Heart left ventricle (tissue), 16 donors: Measurements from ENCODE around the gene CBX6. TPM values are rescaled to one million over a fixed set of nuclear protein-coding genes. Genes with fewer than 3 reads are reported as not detected.

Experiments used
- ATAC-seq, 4 donors: fragments of 200-7000 bp; cut with Tn5 transposase; one replicate each; pipeline ENCODE4 v1.9.1; 2020 to 2022; ENCODE audit warnings: moderate library complexity in 4 of 4, mild to moderate bottlenecking in 3 of 4, moderate number of reproducible peaks in 1 of 4
- DNase-seq, 5 donors: peaks; one replicate each; pipeline ENCODE4 v3.0.0-alpha.2; 2020
- H3K27ac ChIP-seq, 12 donors: fragments of 200-600 bp; sonication (generic) in 4 of 12; one replicate each; pipeline versions ENCODE4 v1.5.0 to v1.8.0; 2016 to 2022; ENCODE audit warnings: mild to moderate bottlenecking in 2 of 12
- H3K27me3 ChIP-seq, 9 donors: fragments of 200-600 bp; sonication (generic) in 2 of 9; one replicate each; pipeline versions ENCODE4 v1.5.1 to v1.8.0; 2016 to 2022; ENCODE audit warnings: mild to moderate bottlenecking in 3 of 9
- H3K36me3 ChIP-seq, 9 donors: fragments of 200-600 bp; sonication (generic) in 2 of 9; one replicate each; pipeline versions ENCODE4 v1.5.0 to v1.8.0; 2018 to 2022; ENCODE audit warnings: mild to moderate bottlenecking in 2 of 9
- H3K4me1 ChIP-seq, 12 donors: fragments of 200-600 bp; sonication (generic) in 4 of 12; one replicate each; pipeline versions ENCODE4 v1.5.0 to v1.8.0; 2016 to 2022; ENCODE audit warnings: mild to moderate bottlenecking in 3 of 12
- H3K4me3 ChIP-seq, 12 donors: fragments of 200-600 bp; sonication (generic) in 4 of 12; one replicate each; pipeline versions ENCODE4 v1.5.0 to v1.8.0; 2017 to 2022; ENCODE audit warnings: mild to moderate bottlenecking in 9 of 12, moderate library complexity in 4 of 12
- H3K9me3 ChIP-seq, 12 donors: fragments of 200-600 bp; sonication (generic) in 4 of 12; one replicate each; pipeline versions ENCODE4 v1.5.0 to v1.8.0; 2016 to 2022; ENCODE audit warnings: mild to moderate bottlenecking in 1 of 12
- POLR2A ChIP-seq, 2 donors: fragments of 450-650 bp; IDR thresholded peaks; one replicate each; pipeline ENCODE4 v1.6.1; 2017; ENCODE audit warnings: antibody characterized with exemption in 2 of 2, mild to moderate bottlenecking in 2 of 2, moderate library complexity in 2 of 2
- WGBS, 4 donors: extraction: QIAGEN DNeasy Blood & Tissue Kit in 2 of 4; methylation state at CpG; one replicate each; pipeline versions ENCODE4 v1.1.5 to v1.1.7; 2013 to 2018; 5-methylcytosine and 5-hydroxymethylcytosine counted together
- intact Hi-C, 10 donors: fragments of 100-400 bp; cut with DNase I; formaldehyde crosslinking; loops; one replicate each; pipeline versions ENCODE4 v1.11.1 to v1.14.2; 2022
- polyA plus RNA-seq, 2 donors: library from polyadenylated mRNA; stranded (reverse); fragments of 200-250 nt; gene quantifications; one replicate each; pipeline ENCODE4 v1.2.3, GENCODE V29; 2013
- total RNA-seq, 9 donors: library from RNA; depleted of rRNA in 2 of 9; stranded (reverse); fragments of >200 nt in 2 of 9; fragmentation: NEBNext Ultra II Directional in 3 of 9; extraction: Animal tissue kit (Norgen Biotek cat#: 25700) in 3 of 9; gene quantifications; one replicate each; pipeline versions ENCODE4 v1.1.0 to v1.2.4, GENCODE V29; 2016 to 2023
- TF ChIP-seq, protein P1 (sequence below), 12 donors: fragments of 200-600 bp; sonication (generic) in 4 of 12; IDR thresholded peaks; one replicate each; pipeline versions ENCODE4 v1.5.0 to v1.8.0; 2018 to 2022; ENCODE audit warnings: antibody characterized with exemption in 12 of 12, mild to moderate bottlenecking in 5 of 12
- donor health status: ischemic (EF 13 %, LVEDD 7.1; RV severe dilation, severe dysfunction).
- donor health status: healthy with polysubstance abuse.
- donor health status: DM: no; HTN: yes; CAD: no.
- donor health status: DM: no; HTN: no; CAD: no.
- donor health status: ischemic (EF 25% LVEDD 6.9; RV normal size, moderate dysfunction).
- donor health status: ischemic (EF 25% LVEDD 5.7; RV mildly dilated, moderate dysfunction).
- donor health status: healthy.
- donor health status: DM: yes; HTN: yes; CAD: no.
- donor health status: ischemic (EF 35%, LVEDD 5.7; RV mildly dilated, moderate dysfunction).
- donor health status: nonischemic (EF 11% LVEDD 7.7; RV severe dilation, severe dysfunction).
- donor health status: DM: yes; HTN: yes; CAD: no.
- donor health status: PGD.
- donor health status: ischemic (EF 29% LVEDD 5.4; RV normal size, mild dysfunction).
- donor health status: nonischemic (EF 23%, LVEDD 6.1; RV moderate dilation, normal function).

The CBX6 gene
- total and polyA plus RNA-seq, 11 donors = 21.1 to 59.0 (median 43.7) TPM

DNA sequence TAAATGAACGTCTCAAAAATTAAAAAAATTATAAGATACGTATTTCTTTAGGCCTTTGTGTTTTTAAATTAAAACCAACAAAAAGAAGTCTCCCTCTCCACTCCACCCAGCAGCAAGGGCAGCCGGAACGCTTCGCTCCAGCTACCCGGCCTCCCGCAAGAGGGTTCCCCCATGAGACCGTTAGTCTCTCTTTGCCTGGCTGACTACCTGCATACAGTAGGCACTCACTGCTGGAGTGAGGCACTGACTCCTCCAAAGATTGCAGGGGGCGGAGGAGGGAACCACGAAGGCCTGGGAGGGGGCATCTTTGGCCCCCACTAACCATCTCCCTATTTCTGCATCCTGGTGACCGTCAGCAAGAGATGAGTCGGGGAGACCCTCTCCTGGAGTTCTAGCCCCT is 10.1 kb downstream of the CBX6 start:
- no peak for TF ChIP-seq POLR2A (IDR thresholded peaks at IDR 0.05)
- TF ChIP-seq, protein P1, sequence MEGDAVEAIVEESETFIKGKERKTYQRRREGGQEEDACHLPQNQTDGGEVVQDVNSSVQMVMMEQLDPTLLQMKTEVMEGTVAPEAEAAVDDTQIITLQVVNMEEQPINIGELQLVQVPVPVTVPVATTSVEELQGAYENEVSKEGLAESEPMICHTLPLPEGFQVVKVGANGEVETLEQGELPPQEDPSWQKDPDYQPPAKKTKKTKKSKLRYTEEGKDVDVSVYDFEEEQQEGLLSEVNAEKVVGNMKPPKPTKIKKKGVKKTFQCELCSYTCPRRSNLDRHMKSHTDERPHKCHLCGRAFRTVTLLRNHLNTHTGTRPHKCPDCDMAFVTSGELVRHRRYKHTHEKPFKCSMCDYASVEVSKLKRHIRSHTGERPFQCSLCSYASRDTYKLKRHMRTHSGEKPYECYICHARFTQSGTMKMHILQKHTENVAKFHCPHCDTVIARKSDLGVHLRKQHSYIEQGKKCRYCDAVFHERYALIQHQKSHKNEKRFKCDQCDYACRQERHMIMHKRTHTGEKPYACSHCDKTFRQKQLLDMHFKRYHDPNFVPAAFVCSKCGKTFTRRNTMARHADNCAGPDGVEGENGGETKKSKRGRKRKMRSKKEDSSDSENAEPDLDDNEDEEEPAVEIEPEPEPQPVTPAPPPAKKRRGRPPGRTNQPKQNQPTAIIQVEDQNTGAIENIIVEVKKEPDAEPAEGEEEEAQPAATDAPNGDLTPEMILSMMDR (IDR thresholded peaks at IDR 0.05) = no peak
- peaks cover 0 to 22% (median 17%) of the 10 kb centered on the region in 9 donors for H3K36me3 ChIP-seq
- intact Hi-C loops = loop anchor here in 4 of 10 donors (5.0 to 10.0 kb wide), 4 partner anchors 85 to 253 kb away; no protein-coding TSS in a partner anchor
- H3K4me1 ChIP-seq = peaks cover 10 to 56% (median 38%) of the 10 kb centered on the region in 12 donors
- no peaks in the 10 kb centered on the region for H3K27me3 ChIP-seq
- ATAC-seq (no peak), DNase-seq (no peak)
- no peaks in the 10 kb centered on the region for H3K9me3 ChIP-seq
- WGBS, 4 donors = 53 to 62% (median 58%) methylated on average over 12 of the region's 12 CpGs
- no peak overlapping the region for H3K4me3 ChIP-seq
- no peak overlapping the region for H3K27ac ChIP-seq

DNA sequence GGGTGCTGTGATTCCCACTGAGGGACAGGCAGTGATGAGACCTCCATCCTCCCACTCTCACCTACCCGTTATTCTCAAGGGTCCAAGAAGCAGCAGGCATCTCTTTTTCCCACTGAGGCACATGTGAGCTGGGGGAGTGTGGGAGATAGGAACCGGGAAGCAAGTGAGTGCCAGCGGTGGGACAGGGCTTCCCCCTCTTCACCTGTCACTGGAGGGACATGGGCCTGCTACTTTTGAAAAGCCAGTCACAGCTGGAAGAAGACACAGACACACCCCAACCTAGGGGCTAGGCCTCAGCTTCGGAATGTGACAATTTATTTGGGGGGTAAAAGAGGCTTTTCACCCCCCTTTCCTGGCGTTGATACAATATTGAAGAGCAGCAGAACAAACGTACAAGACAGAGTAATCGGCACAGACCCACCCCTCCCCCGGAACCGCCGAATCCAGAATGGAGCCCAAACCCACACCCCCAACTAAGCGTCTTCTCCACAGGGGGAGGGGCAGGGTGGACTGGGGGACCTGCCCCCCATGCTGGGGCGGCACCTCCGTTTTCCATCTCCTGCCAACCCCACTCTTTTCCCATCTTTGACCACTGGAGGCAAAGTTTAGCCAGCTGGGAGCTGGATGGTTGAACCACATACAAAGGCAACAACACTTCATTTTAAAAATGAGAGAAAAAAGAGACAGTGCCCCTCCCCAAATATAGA is 10.7 kb downstream of the CBX6 start:
- TF ChIP-seq, protein P1 (IDR thresholded peaks at IDR 0.05) = peak in 3 of 12 donors; percentile 9 to 19 (median 11)
- no peak for TF ChIP-seq POLR2A (IDR thresholded peaks at IDR 0.05)
- no peak for DNase-seq
- no peak for ATAC-seq
- H3K4me3 ChIP-seq = no peak overlapping the region
- intact Hi-C loops = loop anchor here in 4 of 10 donors (5.0 to 10.0 kb wide), 4 partner anchors 84 to 253 kb away; no protein-coding TSS in a partner anchor
- WGBS, 4 donors = 27 to 37% (median 33%) methylated on average over 13 of the region's 13 CpGs
- H3K27ac ChIP-seq = no peak overlapping the region
- H3K9me3 ChIP-seq = no peaks in the 10 kb centered on the region
- no peaks in the 10 kb centered on the region for H3K27me3 ChIP-seq
- peaks cover 0 to 16% (median 11%) of the 10 kb centered on the region in 9 donors for H3K36me3 ChIP-seq
- peaks cover 10 to 51% (median 38%) of the 10 kb centered on the region in 12 donors for H3K4me1 ChIP-seq

DNA sequence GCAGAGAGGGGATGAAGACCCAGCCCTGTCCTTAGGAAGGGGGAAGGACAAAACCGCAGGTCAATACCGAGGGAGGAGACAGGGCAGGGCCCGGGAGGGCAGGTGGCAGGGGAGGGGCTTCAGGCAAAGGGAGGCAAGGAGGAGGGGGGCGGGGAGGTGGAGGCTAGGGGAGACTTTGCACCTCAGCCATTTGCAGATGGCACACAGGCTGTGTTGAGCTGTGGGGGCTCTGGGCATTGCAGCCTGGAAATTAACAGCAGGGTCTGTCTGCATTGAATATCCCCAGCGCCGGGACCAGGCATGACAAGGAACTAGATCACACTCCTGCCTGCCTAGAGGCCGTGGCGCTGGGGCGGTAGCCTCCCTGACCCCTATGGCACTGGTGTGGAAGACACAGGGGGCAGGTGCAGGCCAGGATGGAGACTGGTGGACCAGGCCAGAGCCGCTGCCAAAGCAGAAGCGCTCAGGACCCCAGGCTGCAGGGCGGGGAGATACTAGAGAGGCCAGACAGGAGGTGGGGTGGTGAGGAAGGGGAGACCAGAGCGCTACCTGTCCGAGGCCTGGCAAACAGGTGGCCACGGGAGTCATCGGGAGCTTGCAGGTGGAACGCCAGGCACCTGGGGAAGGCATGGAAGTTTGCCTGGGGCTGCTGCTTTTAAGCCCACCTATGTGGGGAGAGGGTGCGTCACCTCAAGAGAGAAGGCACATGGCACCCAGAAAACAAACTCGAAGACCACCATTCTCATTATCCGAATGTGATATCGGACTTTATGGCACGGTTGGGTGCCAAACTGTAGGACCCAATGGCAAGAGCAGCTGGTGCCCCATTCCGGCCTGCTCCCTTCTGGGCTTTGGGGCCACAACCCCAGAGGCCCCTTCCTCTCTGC is 11.5 kb downstream of the CBX6 start:
- 62 to 70% (median 66%) methylated on average over 23 of the region's 23 CpGs for WGBS, 4 donors
- Histone ChIP-seq H3K4me3 (no peak overlapping the region), H3K27me3 (no peaks in the 10 kb centered on the region), H3K9me3 (no peaks in the 10 kb centered on the region), H3K4me1 (peaks cover 8 to 43% (median 31%) of the 10 kb centered on the region in 12 donors), H3K27ac (no peak overlapping the region), H3K36me3 (peaks cover 0 to 8% (median 4%) of the 10 kb centered on the region in 9 donors)
- ATAC-seq = peak in 1 of 4 donors; percentile 4
- TF ChIP-seq POLR2A (IDR thresholded peaks at IDR 0.05) = no peak
- TF ChIP-seq, protein P1 (IDR thresholded peaks at IDR 0.05) = no peak
- intact Hi-C loops = loop anchor here in 4 of 10 donors (5.0 to 10.0 kb wide), 4 partner anchors 83 to 254 kb away; no protein-coding TSS in a partner anchor
- DNase-seq = no peak
